ENCODE measurements around the gene ACOX2. TPM values are rescaled to one million over a fixed set of nuclear protein-coding genes. Genes with fewer than 3 reads are reported as not detected.

The ACOX2 gene
- total RNA-seq, 1 experiment from 2014 or later, result 2.9 TPM

- Histone ChIP-seq H3K27me3 (ENCODE audit: control insufficient read depth, insufficient read depth, low read length) (no peaks in the 10 kb centered on the region; the same call in 1 of the 2 replicates), H3K4me3 (ENCODE audit: insufficient read depth, low read depth, low read length) (no peak overlapping the region), H3K36me3 (replicated peaks; ENCODE audit: control insufficient read depth, insufficient read depth, low read length) (no peaks in the 10 kb centered on the region)
- no peak for DNase-seq
Observed at GRCh38 chr3:58572634-58573230, 35.7 kb upstream of the ACOX2 start.

- Histone ChIP-seq H3K27me3 (ENCODE audit: control insufficient read depth, insufficient read depth, low read length) (no peaks in the 10 kb centered on the region; the same call in 1 of the 2 replicates), H3K36me3 (replicated peaks; ENCODE audit: control insufficient read depth, insufficient read depth, low read length) (no peaks in the 10 kb centered on the region), H3K4me3 (ENCODE audit: insufficient read depth, low read depth, low read length) (no peak overlapping the region)
- no peak for DNase-seq
Observed at GRCh38 chr3:58572013-58572633, 35.1 kb upstream of the ACOX2 start.

GRCh38 chr3:58570851-58571250 lies 33.9 kb upstream of the ACOX2 start:
- no peak for DNase-seq
- H3K36me3 ChIP-seq (replicated peaks; ENCODE audit: control insufficient read depth, insufficient read depth, low read length), result no peaks in the 10 kb centered on the region
- H3K4me3 ChIP-seq (ENCODE audit: insufficient read depth, low read depth, low read length), result no peak overlapping the region
- no peaks in the 10 kb centered on the region for H3K27me3 ChIP-seq (ENCODE audit: control insufficient read depth, insufficient read depth, low read length)

GRCh38 chr3:58569287-58570001 lies 32.5 kb upstream of the ACOX2 start:
- Histone ChIP-seq H3K4me3 (ENCODE audit: insufficient read depth, low read depth, low read length) (no peak overlapping the region), H3K36me3 (replicated peaks; ENCODE audit: control insufficient read depth, insufficient read depth, low read length) (no peaks in the 10 kb centered on the region), H3K27me3 (ENCODE audit: control insufficient read depth, insufficient read depth, low read length) (no peaks in the 10 kb centered on the region)
- no peak for DNase-seq

- H3K27me3 ChIP-seq (ENCODE audit: control insufficient read depth, insufficient read depth, low read length), result no peaks in the 10 kb centered on the region
- peak; percentile 77 for DNase-seq
- H3K4me3 ChIP-seq (ENCODE audit: insufficient read depth, low read depth, low read length), result no peak overlapping the region
- no peaks in the 10 kb centered on the region for H3K36me3 ChIP-seq (replicated peaks; ENCODE audit: control insufficient read depth, insufficient read depth, low read length)
Observed at GRCh38 chr3:58568572-58569286, 31.7 kb upstream of the ACOX2 start.

GRCh38 chr3:58567251-58567515 lies 30.2 kb upstream of the ACOX2 start:
- no peak for DNase-seq
- Histone ChIP-seq H3K4me3 (ENCODE audit: insufficient read depth, low read depth, low read length) (no peak overlapping the region), H3K27me3 (ENCODE audit: control insufficient read depth, insufficient read depth, low read length) (no peaks in the 10 kb centered on the region), H3K36me3 (replicated peaks; ENCODE audit: control insufficient read depth, insufficient read depth, low read length) (no peaks in the 10 kb centered on the region)

GRCh38 chr3:58566398-58567250 lies 29.6 kb upstream of the ACOX2 start:
- no peaks in the 10 kb centered on the region for H3K27me3 ChIP-seq (ENCODE audit: control insufficient read depth, insufficient read depth, low read length)
- H3K36me3 ChIP-seq (replicated peaks; ENCODE audit: control insufficient read depth, insufficient read depth, low read length), result no peaks in the 10 kb centered on the region
- DNase-seq, result peak; percentile 34
- no peak overlapping the region for H3K4me3 ChIP-seq (ENCODE audit: insufficient read depth, low read depth, low read length)

GRCh38 chr3:58565621-58566397 lies 28.8 kb upstream of the ACOX2 start:
- DNase-seq, result peak; percentile 66
- H3K36me3 ChIP-seq (replicated peaks; ENCODE audit: control insufficient read depth, insufficient read depth, low read length), result no peaks in the 10 kb centered on the region
- H3K4me3 ChIP-seq (ENCODE audit: insufficient read depth, low read depth, low read length), result no peak overlapping the region
- H3K27me3 ChIP-seq (ENCODE audit: control insufficient read depth, insufficient read depth, low read length), result no peaks in the 10 kb centered on the region

GRCh38 chr3:58564456-58565160 lies 27.6 kb upstream of the ACOX2 start:
- no peak overlapping the region for H3K4me3 ChIP-seq (ENCODE audit: insufficient read depth, low read depth, low read length)
- no peaks in the 10 kb centered on the region for H3K27me3 ChIP-seq (ENCODE audit: control insufficient read depth, insufficient read depth, low read length)
- DNase-seq, result no peak
- H3K36me3 ChIP-seq (replicated peaks; ENCODE audit: control insufficient read depth, insufficient read depth, low read length), result no peaks in the 10 kb centered on the region

GRCh38 chr3:58564054-58564453 lies 27.1 kb upstream of the ACOX2 start:
- H3K27me3 ChIP-seq (ENCODE audit: control insufficient read depth, insufficient read depth, low read length), result no peaks in the 10 kb centered on the region
- no peak overlapping the region for H3K4me3 ChIP-seq (ENCODE audit: insufficient read depth, low read depth, low read length)
- DNase-seq, result no peak
- H3K36me3 ChIP-seq (replicated peaks; ENCODE audit: control insufficient read depth, insufficient read depth, low read length), result no peaks in the 10 kb centered on the region

GRCh38 chr3:58563386-58564035 lies 26.5 kb upstream of the ACOX2 start:
- no peak overlapping the region for H3K4me3 ChIP-seq (ENCODE audit: insufficient read depth, low read depth, low read length)
- no peaks in the 10 kb centered on the region for H3K36me3 ChIP-seq (replicated peaks; ENCODE audit: control insufficient read depth, insufficient read depth, low read length)
- no peaks in the 10 kb centered on the region for H3K27me3 ChIP-seq (ENCODE audit: control insufficient read depth, insufficient read depth, low read length)
- DNase-seq, result no peak

GRCh38 chr3:58562498-58562897 lies 25.5 kb upstream of the ACOX2 start:
- DNase-seq, result no peak
- no peak overlapping the region for H3K4me3 ChIP-seq (ENCODE audit: insufficient read depth, low read depth, low read length)
- H3K27me3 ChIP-seq (ENCODE audit: control insufficient read depth, insufficient read depth, low read length), result no peaks in the 10 kb centered on the region
- H3K36me3 ChIP-seq (replicated peaks; ENCODE audit: control insufficient read depth, insufficient read depth, low read length), result no peaks in the 10 kb centered on the region

GRCh38 chr3:58560771-58561311 lies 23.9 kb upstream of the ACOX2 start:
- Histone ChIP-seq H3K4me3 (ENCODE audit: insufficient read depth, low read depth, low read length) (no peak overlapping the region), H3K27me3 (ENCODE audit: control insufficient read depth, insufficient read depth, low read length) (no peaks in the 10 kb centered on the region), H3K36me3 (replicated peaks; ENCODE audit: control insufficient read depth, insufficient read depth, low read length) (no peaks in the 10 kb centered on the region)
- peak; percentile 82 for DNase-seq
